NCI-H345 treated with DMSO at 0.1 percent for 48 hours (cell line): ENCODE data around the gene LGALS1.
A peak's percentile ranks its signal among the peaks of the same experiment; 100 is the strongest.

Source experiments
- DNase-seq: peaks from one replicate; lab custom pipeline; 2025; ENCODE audit not compliant: unreplicated experiment; lab: John Stamatoyannopoulos, UW

Gene LGALS1

DNA sequence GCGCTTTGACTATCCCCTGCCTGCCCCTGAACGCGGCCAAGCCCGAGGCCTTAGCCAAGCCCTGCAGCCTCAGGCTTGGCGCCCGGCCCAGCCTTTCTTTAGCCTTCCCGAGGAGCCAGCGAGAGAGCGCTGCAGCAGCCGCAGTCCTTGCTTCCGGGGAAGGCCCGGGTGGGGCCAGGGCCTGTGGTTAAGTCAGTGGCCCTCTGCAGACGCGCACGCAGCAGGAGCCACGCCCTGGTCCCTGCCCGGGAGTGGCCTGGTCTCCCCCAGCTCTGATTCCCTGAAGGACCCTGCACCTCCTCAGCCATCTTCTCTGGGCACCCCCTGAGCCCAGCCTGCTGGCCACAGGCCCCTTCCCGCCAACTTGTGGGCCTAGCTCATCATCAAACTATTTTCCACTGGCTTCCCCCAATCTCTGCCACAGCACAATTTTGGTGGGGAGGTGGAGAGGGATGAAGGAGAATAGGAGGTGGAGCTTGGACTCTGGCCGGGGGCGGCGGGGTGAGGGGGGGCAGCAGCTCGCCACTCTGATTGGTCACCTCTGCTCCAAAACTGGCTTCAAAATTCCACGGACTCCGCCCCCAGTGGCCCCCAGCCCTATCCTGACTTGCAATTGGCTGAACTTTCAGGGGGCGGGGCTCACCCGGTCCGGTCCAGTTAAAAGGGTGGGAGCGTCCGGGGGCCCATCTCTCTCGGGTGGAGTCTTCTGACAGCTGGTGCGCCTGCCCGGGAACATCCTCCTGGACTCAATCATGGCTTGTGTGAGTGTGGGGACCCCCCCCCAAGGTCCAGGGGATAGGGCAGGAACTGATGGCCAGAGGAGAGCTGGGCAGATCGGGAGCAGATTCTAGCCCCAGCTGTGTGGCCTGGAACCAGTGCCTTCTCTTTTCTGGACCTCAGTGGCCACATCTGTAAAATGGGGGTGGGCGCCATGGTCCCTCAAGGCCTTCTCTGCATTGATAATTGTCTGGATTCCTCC, at the start of gene LGALS1:
Gene LGALS1, plus strand, starts transcription at position 686 of the 979 bp plus-strand sequence. Its CDS starts 67 bp downstream, at position 753.
- DNase-seq: peak; percentile 40

DNA sequence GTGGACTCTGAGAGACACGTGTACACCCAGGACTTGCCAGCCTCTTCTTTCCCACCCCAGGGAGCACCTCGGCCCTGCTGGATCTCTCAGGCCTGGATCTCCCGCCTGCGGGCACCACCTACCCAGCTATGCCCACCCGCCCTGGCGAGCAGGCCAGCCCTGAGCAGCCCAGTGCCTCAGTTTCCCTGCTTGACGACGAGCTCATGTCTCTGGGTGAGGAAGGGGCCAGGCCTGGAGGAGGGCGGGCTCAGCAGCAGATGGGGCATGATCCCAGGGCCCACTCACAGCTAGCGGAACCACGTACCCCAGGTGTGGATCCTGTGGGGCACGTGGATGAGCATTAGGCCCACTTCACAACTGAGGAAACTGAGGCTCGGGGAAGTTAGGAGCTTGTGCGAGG, 49.7 kb upstream of the LGALS1 start:
- no peak for DNase-seq

DNA sequence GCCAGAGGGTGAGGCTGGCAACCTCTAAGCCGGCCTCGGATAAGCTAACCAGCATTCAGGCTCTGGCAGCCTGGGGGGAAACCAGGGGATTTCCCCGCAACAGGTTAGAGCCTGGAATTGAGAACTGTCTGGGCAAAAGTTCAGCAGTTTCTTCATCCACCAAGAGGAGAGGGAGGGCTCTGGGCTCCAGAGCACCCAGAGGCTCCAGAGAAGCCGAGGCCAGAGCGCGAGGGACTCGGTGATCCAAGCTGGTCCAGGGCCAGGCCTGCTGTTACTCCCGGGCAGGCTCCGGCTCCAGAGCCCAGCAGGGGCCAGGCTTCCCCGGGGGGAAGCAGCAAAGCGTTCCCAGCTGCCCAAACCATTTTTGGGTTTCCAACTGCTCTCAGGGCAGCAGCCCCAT, 49.3 kb upstream of the LGALS1 start:
- DNase-seq: no peak

DNA sequence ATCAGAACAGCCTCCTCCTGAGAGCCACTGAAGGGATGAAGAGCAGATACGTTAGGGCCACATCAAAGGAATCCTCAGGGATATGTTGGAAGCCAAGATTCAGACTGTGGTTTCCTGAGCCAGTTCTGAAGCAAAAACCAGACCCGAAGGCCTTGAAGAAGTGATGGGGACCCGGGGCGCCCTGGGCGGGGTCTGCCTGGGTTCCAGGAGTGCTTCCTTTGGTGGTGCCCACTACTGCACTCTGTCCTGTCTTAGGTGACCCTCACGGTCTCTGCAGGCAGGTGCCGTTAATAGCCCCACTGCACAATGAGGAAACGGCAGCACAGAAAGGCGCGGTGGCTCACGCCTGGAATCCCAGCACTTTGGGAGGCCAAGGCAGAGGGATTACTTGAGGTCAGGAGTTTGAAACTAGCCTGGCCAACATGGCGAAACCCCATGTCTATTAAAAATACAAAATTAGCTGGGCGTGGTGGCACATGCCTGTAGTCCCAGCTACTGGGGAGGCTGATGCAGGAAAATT, 48.8 kb upstream of the LGALS1 start:
- DNase-seq: no peak

DNA sequence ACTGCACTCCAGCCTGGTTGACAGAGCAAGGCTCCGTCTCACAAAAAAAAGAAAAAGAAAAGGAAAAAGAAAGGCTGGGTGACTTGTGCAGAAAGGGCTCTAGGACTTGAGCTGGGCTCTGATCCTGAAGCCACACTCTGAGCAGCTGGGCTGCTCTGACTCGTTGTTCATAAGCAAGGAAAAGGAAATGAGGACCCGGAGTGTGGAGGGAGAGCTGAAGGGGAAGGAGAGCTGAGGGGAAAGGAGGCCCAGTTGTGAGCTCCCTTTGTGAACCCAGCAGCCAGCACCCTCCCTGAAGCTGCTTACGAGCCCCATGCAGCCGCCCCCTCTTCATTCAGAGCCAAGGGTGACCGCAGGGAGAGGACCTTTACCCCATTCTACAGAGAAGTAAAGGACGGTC, 48.3 kb upstream of the LGALS1 start:
- DNase-seq: no peak

DNA sequence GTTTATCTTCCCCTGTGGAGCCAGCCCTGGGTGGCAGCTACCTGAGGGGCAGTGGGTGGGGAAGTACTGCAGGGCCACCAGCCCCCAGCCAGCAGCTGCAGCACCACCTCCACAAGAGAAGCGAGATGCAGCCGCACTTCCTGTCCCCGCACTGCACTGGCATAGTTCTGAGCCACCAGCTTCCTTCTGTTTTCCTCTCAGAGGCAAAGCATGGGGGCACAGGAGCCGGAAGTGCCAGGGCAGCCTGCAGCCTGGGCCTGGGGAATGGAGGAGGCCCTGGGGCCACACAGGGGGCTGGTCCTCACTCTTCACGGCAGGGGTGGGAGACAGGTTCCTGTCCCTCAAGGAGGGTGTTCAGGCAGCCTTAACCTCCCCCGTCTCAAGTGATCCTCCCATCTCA, 47.9 kb upstream of the LGALS1 start:
- DNase-seq: no peak

DNA sequence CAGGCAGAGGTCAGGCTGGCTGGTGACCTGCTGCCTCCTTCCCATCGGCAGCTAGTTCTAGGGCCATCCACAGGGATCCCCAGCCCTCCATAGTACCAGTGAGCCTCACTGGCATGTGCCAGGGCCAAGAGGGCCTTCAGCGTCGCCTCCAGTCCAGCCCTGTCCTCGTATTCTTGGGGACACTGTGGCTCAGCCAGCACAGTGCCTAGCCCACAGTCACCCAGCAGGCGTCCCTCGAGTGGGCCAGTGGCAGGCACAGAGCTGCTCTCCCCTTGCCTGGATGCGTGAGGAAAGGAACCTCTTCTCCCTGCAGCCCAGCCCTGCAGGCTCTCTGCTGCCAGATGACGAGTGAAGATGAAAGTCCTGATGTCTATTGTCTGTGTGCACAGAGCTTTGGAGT, 46.6 kb upstream of the LGALS1 start:
- DNase-seq: no peak

DNA sequence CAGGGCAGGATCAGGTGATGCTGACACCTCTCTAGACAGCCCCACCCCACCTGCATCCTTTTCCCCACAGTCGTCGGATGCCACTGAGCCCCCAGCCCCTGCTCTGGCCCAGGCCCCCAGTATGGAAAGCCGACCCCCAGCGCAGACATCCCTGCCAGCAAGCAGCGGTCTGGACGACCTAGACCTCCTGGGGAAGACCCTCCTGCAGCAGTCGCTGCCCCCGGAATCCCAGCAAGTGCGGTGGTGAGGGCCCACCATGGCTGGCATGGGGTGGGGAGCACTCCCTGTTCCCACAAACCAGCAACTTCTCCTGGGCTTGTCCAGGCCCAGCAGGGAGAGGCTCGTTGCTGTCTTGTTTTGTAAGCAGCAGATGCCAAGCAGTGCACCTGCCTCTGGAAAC, 45.5 kb upstream of the LGALS1 start:
- DNase-seq: no peak

DNA sequence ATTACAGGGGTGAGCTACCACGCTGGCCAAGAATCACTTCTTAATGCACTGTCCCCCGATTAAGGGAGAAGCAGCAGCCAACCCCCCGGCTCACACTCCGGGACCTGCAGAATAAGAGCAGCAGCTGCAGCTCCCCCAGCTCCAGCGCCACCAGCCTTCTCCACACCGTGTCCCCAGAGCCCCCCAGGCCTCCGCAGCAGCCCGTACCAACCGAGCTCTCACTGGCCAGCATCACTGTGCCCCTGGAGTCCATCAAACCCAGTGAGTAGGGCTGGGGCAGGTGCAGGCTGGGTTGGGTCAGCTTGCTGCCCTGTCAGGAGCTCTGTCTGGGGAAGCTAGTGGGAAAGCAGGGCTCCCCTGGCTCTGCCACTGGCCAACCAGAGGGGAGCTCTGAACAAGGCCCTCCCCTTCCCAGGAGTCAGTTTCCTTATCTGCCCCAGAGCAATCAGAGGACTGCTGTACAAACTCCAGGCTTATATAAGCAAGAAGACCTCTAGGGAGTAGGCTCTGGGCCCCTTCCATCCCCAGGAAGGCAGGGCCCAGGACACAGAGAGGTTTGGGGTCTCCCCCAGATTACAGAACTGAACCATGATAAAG, 44.5 kb upstream of the LGALS1 start:
- no peak for DNase-seq

DNA sequence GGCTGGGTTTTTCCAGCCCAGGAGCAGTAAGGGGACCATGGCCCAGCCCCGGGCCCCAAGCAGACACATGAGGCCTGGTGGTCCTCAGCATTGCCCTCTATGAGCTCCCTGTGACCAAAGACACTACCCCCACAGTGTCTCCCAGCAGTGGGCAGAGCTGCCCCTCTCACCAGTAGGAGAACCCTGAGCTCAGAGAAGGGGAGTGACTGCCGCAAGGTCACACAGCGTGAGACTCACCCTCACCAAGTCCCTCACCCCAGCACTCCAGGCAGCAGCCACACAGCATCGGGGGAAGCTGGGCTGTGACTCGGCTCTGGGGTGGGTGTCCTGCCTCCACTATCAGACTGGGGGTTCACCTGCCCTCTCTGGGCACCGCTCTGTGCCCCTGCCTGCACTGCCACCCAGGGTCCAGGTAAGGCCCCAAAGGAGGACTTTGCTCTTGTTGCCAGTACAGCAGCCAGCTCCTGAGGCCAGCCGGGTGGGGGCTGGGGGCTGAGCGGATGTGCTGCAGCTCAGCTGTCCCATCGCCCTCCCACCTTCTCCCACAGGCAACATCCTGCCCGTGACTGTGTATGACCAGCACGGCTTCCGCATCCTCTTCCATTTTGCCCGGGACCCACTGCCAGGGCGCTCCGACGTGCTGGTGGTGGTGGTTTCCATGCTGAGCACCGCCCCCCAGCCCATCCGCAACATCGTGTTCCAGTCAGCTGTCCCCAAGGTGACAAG, 43.8 kb upstream of the LGALS1 start:
- no peak for DNase-seq

DNA sequence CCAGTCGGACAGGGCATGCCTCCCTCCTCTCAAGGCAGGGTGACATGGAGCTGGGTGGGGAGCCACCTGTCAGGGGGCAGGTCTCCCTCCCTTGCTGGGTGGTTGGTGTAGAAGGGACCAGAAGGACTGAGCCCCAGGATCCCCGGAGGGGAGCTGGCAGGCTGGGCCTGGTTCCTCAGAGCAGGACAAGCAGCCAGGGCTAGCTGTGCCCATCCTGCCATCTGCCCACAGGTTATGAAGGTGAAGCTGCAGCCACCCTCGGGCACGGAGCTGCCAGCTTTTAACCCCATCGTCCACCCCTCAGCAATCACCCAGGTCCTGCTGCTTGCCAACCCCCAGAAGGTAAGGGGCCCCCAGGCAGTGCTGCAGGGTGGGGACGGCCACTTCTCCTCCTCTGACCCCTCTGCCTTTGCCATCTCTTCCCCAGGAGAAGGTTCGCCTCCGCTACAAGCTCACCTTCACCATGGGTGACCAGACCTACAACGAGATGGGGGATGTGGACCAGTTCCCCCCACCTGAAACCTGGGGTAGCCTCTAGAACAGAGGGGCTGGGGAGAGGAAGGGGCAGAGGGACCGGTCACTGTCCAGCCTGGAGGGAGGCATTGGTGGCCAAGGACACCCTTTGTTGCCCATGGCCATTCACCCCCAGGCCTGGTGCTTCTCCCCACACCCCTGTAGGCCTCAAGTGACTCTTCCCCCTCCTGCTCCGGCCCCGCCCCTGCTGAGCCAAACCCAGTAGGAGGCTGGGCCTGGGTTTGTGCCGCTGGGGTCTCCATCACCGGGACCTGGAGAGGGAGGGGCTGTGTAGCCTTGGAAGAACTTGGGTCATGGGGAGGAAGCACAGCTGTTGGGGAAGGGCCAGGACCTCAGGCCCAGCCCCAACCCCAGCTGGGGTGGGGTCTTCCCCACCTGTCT, 43.0 kb upstream of the LGALS1 start:
- no peak for DNase-seq

DNA sequence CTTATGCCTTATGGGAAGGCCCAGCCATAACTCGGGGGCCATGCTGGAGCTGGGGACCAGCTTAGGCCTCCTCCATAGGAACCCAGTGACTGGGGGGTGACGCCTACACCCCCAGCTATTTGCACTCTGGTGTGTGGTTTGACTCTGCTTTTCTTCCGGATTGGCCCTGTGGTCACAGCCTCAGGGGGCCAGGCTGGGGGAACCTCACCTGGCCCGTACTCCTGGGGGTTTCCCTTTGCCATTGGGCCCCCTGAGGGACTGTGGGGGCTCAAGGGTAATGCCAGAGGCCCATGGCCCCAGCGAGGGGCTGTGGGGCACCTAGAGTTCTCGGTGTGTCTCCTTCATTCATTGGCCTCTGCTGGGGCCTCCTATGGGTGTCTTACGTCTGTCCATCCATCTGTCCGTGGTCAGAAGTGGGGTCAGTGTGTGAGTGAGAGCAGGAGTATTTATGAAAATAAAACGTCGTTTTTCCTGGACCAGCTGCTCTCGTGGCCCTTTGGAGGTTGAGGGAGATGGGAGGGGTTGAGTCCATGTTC, 42.3 kb upstream of the LGALS1 start:
- DNase-seq: no peak

DNA sequence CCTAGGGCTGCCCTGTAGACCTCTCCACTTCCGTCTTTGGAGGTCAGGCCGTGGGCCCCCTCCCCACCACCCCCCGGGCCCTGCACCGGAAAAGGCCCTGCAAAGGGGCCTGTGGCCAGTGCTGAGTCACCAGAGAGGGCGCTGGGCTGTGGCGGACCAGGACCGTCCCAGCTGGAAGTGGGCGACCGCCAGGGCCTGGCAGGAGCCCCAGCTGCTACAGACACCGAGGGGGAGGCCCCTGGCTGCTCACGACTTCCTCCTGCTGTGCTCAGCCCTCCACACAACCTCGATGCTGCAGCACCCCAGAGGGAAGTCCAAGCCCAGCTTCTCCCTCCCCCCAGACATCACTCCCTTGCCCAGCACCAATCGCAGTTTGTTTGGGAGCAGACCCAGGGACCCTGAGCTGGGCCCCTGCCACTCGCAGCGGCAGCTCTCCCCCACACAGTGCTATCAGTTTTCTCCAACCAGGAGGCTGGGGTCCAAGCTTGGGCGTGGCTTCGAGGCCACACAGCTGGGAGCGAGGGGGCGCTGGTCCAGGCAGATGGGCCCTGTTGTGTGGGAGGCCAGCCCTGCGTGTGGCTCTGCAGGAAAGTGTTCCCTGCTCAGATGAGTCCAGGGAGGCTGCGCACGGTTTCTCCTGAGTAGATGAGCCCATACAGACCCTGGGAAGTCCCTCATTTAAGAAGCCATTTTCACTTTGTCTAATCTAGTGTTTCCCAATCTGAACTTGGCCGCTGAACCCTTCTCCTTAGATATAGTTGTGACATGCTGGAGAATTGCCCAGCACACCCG, 41.6 kb upstream of the LGALS1 start:
- no peak for DNase-seq

DNA sequence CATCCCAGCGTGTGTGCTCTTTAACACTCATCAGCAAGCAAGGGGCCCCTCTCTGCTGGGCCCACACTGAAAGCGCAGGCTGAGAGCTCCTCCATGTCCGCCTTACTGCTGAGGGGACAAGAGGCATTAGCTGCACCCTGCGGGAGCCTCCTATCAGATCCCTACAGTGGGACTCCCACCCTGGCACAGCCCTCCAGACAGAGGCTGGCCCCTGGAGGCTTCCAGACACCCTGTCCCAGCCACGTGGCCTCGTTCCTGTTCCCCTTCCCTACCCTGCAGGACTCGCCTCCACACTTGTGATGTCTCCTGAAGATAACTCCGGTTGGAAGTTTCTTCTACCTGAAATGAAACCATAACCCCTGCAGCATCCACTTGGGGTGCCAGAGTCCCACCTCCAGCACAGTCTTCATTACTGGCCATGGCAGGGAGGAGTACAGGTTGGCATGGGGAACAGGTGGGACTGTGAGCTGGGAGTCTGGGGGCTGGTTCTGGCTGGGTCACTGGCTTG, 41.0 kb upstream of the LGALS1 start:
- DNase-seq: no peak

DNA sequence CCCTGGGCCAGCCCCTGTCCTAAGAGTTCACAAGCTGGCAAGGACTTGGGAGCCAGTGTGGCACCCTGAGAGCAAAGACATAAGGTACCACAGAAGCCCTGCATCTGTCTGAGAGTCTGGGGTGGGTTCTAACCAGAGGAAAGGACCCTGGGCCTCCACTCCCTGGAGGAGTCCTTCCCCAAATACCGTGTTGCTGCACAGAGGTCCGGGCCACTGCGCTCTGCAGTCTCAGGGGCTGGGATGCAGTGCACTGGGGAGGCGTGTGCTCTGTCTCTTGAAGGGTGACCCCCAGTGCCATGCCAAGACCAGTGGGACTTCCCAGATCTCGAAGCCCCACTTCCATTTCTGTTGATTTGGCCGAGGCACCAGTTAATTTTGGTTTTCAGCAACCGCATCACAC, 40.3 kb upstream of the LGALS1 start:
- no peak for DNase-seq

DNA sequence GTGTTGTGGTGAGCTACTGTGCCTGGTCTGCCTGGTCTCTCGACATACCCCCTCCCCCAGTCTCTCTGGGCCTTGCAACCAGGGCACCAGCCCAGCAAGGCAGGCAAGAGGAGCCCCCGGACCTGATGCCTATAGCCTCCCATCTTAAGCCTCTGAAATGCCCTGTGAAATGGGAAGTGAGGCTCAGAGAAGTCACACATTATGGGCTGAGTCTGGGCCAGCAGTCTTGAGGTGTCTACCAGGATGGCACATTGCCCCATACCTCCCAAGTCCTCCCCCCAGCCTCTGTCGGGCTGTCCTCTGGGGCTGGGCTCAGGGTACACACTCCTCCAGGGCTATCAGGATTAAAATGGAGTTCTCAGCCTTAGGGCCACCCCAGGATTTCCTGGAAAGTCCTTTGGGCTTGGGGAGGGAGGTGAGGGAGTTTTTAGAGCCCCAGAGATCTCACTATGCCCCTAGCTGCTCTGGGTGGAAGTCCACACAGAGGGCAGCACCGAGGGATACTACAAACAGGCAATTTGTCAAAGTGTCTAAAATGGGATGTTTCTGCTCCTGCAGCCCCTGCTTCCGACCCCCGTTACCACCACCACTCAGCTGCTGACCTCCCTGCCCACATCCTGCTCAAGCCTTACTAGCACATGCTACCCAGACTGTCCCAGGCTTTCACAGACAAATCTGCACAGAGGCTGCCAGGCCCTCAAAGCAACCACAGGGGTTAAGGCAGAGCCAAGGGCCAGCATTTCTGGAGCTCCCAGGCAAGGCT, 39.1 kb upstream of the LGALS1 start:
- DNase-seq: no peak

DNA sequence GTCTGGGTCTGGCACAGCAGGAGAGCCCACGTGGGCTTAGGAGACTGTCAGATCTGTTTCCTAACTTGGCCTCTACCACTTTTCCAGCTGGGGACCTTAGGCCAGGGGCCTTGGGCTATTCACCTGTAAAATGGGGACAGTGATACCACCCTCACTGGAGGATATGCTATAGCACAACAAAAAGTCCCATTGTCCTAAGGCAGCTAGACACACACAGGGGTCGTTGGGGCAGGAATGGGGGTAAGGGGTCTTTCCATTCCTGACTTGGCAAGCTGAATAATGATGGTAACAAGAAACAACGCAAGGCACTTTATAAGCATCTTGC, 38.5 kb upstream of the LGALS1 start:
- no peak for DNase-seq

DNA sequence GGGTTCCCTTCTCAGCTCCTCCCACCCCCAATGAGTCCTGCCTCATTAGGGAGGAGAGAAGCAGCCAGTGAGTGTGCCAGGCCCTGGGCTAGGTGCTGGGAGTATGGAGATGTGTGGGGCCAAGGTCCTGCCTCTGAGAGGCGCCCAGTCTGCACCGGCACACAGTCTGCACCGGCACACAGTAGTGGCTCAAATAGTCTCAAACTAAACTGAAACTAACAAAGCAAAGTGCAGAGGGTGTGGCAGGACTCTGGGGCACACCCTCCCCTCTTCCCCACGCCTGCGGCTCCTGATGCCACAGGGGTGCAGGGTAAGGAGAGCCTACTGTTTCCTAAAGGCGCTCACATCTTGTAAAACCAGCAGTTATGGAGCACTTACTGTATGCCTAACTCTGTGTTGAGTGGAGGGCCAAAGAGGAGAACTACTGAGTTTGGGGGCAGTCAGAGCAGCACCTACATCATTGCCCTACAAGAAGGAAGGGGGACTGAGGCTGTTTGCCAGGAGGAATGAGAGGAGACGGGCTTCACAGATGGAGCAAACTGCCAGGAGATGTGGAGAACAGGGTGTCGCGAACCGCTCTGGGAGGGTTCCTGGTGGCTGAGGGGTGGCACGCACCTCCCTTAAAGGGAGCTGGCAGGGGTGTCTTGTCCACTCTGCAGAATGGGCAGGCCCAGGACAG, 36.9 kb upstream of the LGALS1 start:
- DNase-seq: no peak
